ENCODE data around the gene FADS6.

- TF ChIP-seq CTCF (IDR thresholded peaks at IDR 0.05; ENCODE audit: low read length) (no peak), EZH2 (optimal IDR thresholded peaks at IDR 0.05; ENCODE audit: low read depth, low read length) (no peak)
These were observed 36.2 kb downstream of the FADS6 start for GRCh38 chr17:74857191-74857590.
